WI38 (cell line): Measurements from ENCODE around the gene POLR1D.

Experiments
- H3K4me3 ChIP-seq: 2 replicates; pipeline ENCODE4 v1.5.1; 2011; ENCODE audit warnings: low read depth, mild to moderate bottlenecking, control low read depth, low read length
- CTCF ChIP-seq: IDR thresholded peaks from 2 replicates; pipeline ENCODE4 v1.5.1; 2012; ENCODE audit warnings: low read depth, mild to moderate bottlenecking, control low read depth, low read length

POLR1D gene

GRCh38 chr13:27600711-27601110 is 21.0 kb upstream of the POLR1D start:
- no peak overlapping the region for H3K4me3 ChIP-seq
- no peak for TF ChIP-seq CTCF

DNA sequence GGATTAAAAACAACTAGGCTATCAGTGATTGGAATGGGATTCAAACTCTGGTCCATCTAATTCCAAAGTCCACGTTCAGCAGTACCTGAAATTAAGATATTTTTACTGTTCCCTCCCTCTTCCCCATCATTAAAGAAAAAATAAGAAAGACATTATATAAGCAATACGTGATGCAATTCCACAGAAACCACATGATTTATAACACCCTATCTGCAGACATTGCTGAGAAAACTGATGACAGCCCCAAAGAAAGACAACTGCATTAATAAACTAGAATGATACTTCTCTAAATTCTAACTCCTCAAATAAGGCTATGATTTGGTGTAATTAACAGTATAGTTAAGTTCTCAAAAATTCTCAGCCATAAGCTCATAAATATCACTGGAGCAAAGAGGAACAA is 20.5 kb upstream of the POLR1D start:
- TF ChIP-seq CTCF = no peak
- no peak overlapping the region for H3K4me3 ChIP-seq

- no peak for TF ChIP-seq CTCF
- H3K4me3 ChIP-seq = no peak overlapping the region
These were observed 19.9 kb upstream of the POLR1D start for GRCh38 chr13:27601803-27602202.

DNA sequence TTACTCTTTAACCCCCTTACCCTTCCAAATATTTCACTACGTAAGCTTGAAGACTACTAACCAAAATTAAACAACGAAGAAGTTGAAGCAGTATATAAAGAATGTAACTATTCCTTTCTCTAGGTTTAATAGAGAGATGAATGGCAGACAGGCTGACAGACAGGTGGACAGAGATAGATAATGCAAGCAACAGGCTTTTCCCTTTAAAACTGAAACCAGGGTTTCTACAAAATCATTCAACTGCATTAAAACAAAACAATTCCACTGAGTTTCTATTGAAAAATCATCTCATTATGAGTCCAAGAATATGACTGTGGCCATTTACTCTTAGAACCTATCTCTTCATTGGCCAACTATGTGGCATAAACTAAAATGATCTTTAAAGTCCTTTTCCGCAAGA is 16.6 kb upstream of the POLR1D start:
- no peak for TF ChIP-seq CTCF
- no peak overlapping the region for H3K4me3 ChIP-seq

- H3K4me3 ChIP-seq = no peak overlapping the region
- TF ChIP-seq CTCF = no peak
These were observed 16.0 kb upstream of the POLR1D start for GRCh38 chr13:27605610-27606200.

DNA sequence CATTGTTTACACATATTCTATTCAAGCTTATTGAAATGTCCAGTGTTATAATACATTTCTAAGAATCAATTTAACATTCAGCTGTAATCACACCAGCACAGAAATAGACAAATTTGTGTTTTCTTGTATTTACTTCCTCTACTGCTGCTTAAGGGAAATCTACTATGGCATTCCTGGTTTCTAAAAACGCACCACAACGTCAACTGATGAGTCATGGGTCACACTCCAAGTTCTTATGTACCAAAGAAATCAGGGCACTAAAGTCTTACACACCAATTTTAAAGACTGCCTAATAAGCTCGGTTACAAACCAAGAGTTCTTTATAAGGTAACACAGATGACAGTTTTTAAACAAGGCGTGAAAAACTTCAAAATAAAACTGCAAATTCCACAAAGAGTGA is 14.6 kb upstream of the POLR1D start:
- no peak for TF ChIP-seq CTCF
- no peak overlapping the region for H3K4me3 ChIP-seq

DNA sequence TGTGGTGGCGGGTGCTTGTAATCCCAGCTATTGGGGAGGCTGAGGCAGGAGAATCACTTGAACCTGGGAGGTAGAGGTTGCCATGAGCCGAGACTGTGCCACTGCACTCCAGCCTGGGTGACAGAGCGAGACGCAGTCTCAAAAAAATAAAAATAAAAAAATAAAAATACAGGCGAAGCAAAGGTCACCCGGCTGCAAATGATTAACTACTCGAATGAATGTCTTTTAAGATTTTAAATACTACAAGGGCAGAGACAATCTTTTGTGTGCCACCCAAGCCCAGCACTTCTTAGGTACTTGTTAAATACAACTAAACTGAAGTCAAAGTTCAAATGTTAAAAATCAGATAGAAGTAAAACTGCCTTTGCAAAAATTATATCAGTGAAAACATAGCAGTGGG is 8.1 kb upstream of the POLR1D start:
- no peak for TF ChIP-seq CTCF
- H3K4me3 ChIP-seq = no peak overlapping the region
